Activated T-helper 1 cell treated with anti-CD3 and anti-CD28 coated beads, Interleukin-12 subunit alpha, Interleukin-12 subunit beta, Interleukin-2, Interleukin-4 antibody, amounts not matched to agents 30 ng/mL and 10 ng/mL and 1 ng/mL, durations not matched to agents 14 hours and 24 hours and 36 hours (primary cell): ENCODE results near the gene CRPPA. TPM values are rescaled to one million over a fixed set of nuclear protein-coding genes. Genes with fewer than 3 reads are reported as not detected.

Experiments
- total RNA-seq: library from RNA; stranded (reverse); gene quantifications from 2 replicates; pipeline ENCODE4 v1.2.3, GENCODE V29; 2022

The CRPPA gene
- total RNA-seq, 1 donor from 2014 or later, result 1.1 TPM

Other genes with a start within 250 kb of the CRPPA start
- not detected in 2 replicates for gene SOSTDC1, start 44.2 kb upstream of the CRPPA start, total RNA-seq
- gene LRRC72, start 105.3 kb upstream of the CRPPA start, total RNA-seq, result not detected in 2 replicates
- 6.9 and 8.4 TPM in 2 replicates for gene ANKMY2, start 224.2 kb upstream of the CRPPA start, total RNA-seq
- gene BZW2, start 224.6 kb upstream of the CRPPA start, total RNA-seq, result 94.3 and 101 TPM in 2 replicates